WTC11 (cell line): ENCODE measurements around the gene TAMALIN. TPM values are rescaled to one million over a fixed set of nuclear protein-coding genes. Genes with fewer than 3 reads are reported as not detected.

Experiments
- ATAC-seq: fragments of 200-7000 bp; cut with Tn5 transposase; 2 replicates; pipeline ENCODE4 v1.10.0; 2021; ENCODE audit warnings: mild to moderate bottlenecking, moderate library complexity
- CTCF ChIA-PET: fragments of 300-600 bp; sonication (Branson Sonifier 250); formaldehyde crosslinking; loops from one replicate; lab custom pipeline; 2021; ENCODE audit warnings: antibody characterized with exemption; lab: Charles Lee
- POLR2A ChIA-PET: fragments of 350-600 bp; sonication (Branson Sonifier 250); formaldehyde crosslinking; loops from one replicate; lab custom pipeline; 2021; ENCODE audit warnings: antibody characterized with exemption; lab: Charles Lee
- DNase-seq: peaks from one replicate; pipeline ENCODE4 v3.0.0; 2021; ENCODE audit warnings: low spot score
- H3K27ac Mint-ChIP-seq: 2 replicates; pipeline ENCODE4 v1.8.0; 2021; ENCODE audit warnings: mixed read lengths
- H3K27me3 Mint-ChIP-seq: 2 replicates; pipeline ENCODE4 v1.8.0; 2021; ENCODE audit warnings: low read depth, mild to moderate bottlenecking, moderate library complexity, mixed read lengths
- H3K36me3 Mint-ChIP-seq: 2 replicates; pipeline ENCODE4 v1.8.0; 2021; ENCODE audit warnings: mixed read lengths
- H3K4me1 Mint-ChIP-seq: 2 replicates; pipeline ENCODE4 v1.8.0; 2022; ENCODE audit warnings: mixed read lengths
- H3K4me3 Mint-ChIP-seq: 2 replicates; pipeline ENCODE4 v1.8.0; 2021; ENCODE audit warnings: mild to moderate bottlenecking, moderate library complexity, mixed read lengths
- H3K9me3 Mint-ChIP-seq: 2 replicates; pipeline ENCODE4 v1.8.0; 2021; ENCODE audit warnings: mixed read lengths
- ESRRA ChIP-seq: sonication (generic); formaldehyde crosslinking; IDR thresholded peaks from 2 replicates; pipeline ENCODE4 v1.8.1; 2022; ENCODE audit warnings: mild to moderate bottlenecking, missing genetic modification reagents, borderline replicate concordance
- FOXJ3 ChIP-seq: sonication (generic); formaldehyde crosslinking; IDR thresholded peaks from 2 replicates; pipeline ENCODE4 v1.9.0; 2021; ENCODE audit warnings: missing genetic modification reagents, mild to moderate bottlenecking, borderline replicate concordance
- FOXP1 ChIP-seq: sonication (generic); formaldehyde crosslinking; IDR thresholded peaks from 2 replicates; pipeline ENCODE4 v1.8.0; 2022; ENCODE audit warnings: missing genetic modification reagents, mild to moderate bottlenecking, moderate library complexity, borderline replicate concordance
- GTF2I ChIP-seq: fragments of 250-450 bp; sonication (Bioruptor Pico); conservative IDR thresholded peaks from 2 replicates; pipeline ENCODE4 v1.4.0; 2021; ENCODE audit warnings: mild to moderate bottlenecking
- KAT7 ChIP-seq: sonication (generic); formaldehyde crosslinking; IDR thresholded peaks from 2 replicates; pipeline ENCODE4 v1.8.1; 2023; ENCODE audit warnings: missing genetic modification reagents, mild to moderate bottlenecking, borderline replicate concordance
- MYBL2 ChIP-seq: sonication (generic); formaldehyde crosslinking; IDR thresholded peaks from 2 replicates; pipeline ENCODE4 v1.8.1; 2023; ENCODE audit warnings: mild to moderate bottlenecking, moderate library complexity, missing genetic modification reagents
- NFE2L1 ChIP-seq: sonication (generic); formaldehyde crosslinking; IDR thresholded peaks from 2 replicates; pipeline ENCODE4 v1.8.1; 2023; ENCODE audit warnings: missing genetic modification reagents
- OVOL2 ChIP-seq: fragments of 250-450 bp; sonication (Bioruptor Pico); IDR thresholded peaks from 2 replicates; pipeline ENCODE4 v1.9.0; 2021; ENCODE audit warnings: mild to moderate bottlenecking, borderline replicate concordance
- STAT6 ChIP-seq: sonication (generic); formaldehyde crosslinking; conservative IDR thresholded peaks from 2 replicates; pipeline ENCODE4 v1.8.1; 2023; ENCODE audit warnings: mild to moderate bottlenecking, low read depth, missing genetic modification reagents, moderate library complexity
- TCF7 ChIP-seq: sonication (generic); formaldehyde crosslinking; IDR thresholded peaks from 2 replicates; pipeline ENCODE4 v1.8.0; 2022; ENCODE audit warnings: mild to moderate bottlenecking, low read depth, missing genetic modification reagents, moderate library complexity
- TEAD4 ChIP-seq: sonication (generic); formaldehyde crosslinking; IDR thresholded peaks from 2 replicates; pipeline ENCODE4 v1.8.0; 2022; ENCODE audit warnings: mild to moderate bottlenecking, missing genetic modification reagents
- ZBTB43 ChIP-seq: sonication (generic); formaldehyde crosslinking; IDR thresholded peaks from 2 replicates; pipeline ENCODE4 v1.8.1; 2023; ENCODE audit warnings: mild to moderate bottlenecking, missing genetic modification reagents
- ZMAT4 ChIP-seq: fragments of 250-450 bp; sonication (Bioruptor Pico); IDR thresholded peaks from 2 replicates; pipeline ENCODE4 v1.9.0; 2021; ENCODE audit warnings: mild to moderate bottlenecking
- ZNF121 ChIP-seq: sonication (generic); formaldehyde crosslinking; IDR thresholded peaks from 2 replicates; pipeline ENCODE4 v1.8.0; 2023; ENCODE audit warnings: missing genetic modification reagents
- ZNF138 ChIP-seq: sonication (generic); formaldehyde crosslinking; conservative IDR thresholded peaks from 2 replicates; pipeline ENCODE4 v1.8.1; 2022; ENCODE audit warnings: mild to moderate bottlenecking, moderate library complexity, missing genetic modification reagents
- ZNF219 ChIP-seq: sonication (generic); formaldehyde crosslinking; IDR thresholded peaks from 2 replicates; pipeline ENCODE4 v1.8.0; 2023; ENCODE audit warnings: missing genetic modification reagents, mild to moderate bottlenecking, borderline replicate concordance
- ZNF263 ChIP-seq: sonication (generic); formaldehyde crosslinking; IDR thresholded peaks from 2 replicates; pipeline ENCODE4 v1.8.1; 2022; ENCODE audit warnings: low read depth, mild to moderate bottlenecking, moderate library complexity, missing genetic modification reagents
- ZNF281 ChIP-seq: sonication (generic); formaldehyde crosslinking; IDR thresholded peaks from 2 replicates; pipeline ENCODE4 v1.8.0; 2023; ENCODE audit warnings: mild to moderate bottlenecking, missing genetic modification reagents
- ZNF317 ChIP-seq: sonication (generic); formaldehyde crosslinking; IDR thresholded peaks from 2 replicates; pipeline ENCODE4 v1.8.1; 2023; ENCODE audit warnings: low read depth, mild to moderate bottlenecking, moderate library complexity, missing genetic modification reagents, borderline replicate concordance
- ZNF416 ChIP-seq: fragments of 250-450 bp; sonication (Bioruptor Pico); IDR thresholded peaks from 2 replicates; pipeline ENCODE4 v1.9.0; 2021; ENCODE audit warnings: mild to moderate bottlenecking, inconsistent platforms
- ZNF671 ChIP-seq: fragments of 250-450 bp; sonication (Bioruptor Pico); IDR thresholded peaks from 2 replicates; pipeline ENCODE4 v1.8.0; 2021; ENCODE audit warnings: mild to moderate bottlenecking
- ZSCAN18 ChIP-seq: fragments of 250-450 bp; sonication (Bioruptor Pico); IDR thresholded peaks from 2 replicates; pipeline ENCODE4 v2.1.2; 2022; ENCODE audit warnings: mild to moderate bottlenecking, moderate library complexity
- total RNA-seq: library from RNA; stranded (reverse); gene quantifications from 3 replicates; pipeline ENCODE4 v1.2.3, GENCODE V29; 2021
- TF ChIP-seq, protein P1 (sequence below): sonication (generic); formaldehyde crosslinking; IDR thresholded peaks from 2 replicates; pipeline ENCODE4 v1.8.0; 2023; ENCODE audit warnings: missing genetic modification reagents

The TAMALIN gene
- total RNA-seq, 1 experiment from 2014 or later = 6.1 TPM

GRCh38 chr12:51992246-51992645, 14.5 kb upstream of the TAMALIN start (continued):
- TF ChIP-seq STAT6 (CRISPR knock-in tag) (no peak), ZNF121 (CRISPR knock-in tag) (no peak), ZNF317 (CRISPR knock-in tag) (no peak), ZNF671 (no peak)

DNA sequence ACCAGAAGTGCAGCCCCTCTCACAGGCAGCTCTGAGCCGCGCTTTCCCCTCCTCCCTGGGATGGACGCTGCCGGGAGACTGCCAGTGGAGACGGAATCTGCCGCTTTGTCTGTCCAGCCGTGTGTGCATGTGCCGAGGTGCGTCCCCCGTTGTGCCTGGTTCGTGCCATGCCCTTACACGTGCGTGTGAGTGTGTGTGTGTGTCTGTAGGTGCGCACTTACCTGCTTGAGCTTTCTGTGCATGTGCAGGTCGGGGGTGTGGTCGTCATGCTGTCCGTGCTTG, 12.3 kb upstream of the TAMALIN start:
- Mint-ChIP-seq H3K9me3 (no peaks in the 10 kb centered on the region), H3K4me1 (peaks cover 3% of the 10 kb centered on the region), H3K27ac (no peak overlapping the region), H3K27me3 (no peaks in the 10 kb centered on the region), H3K36me3 (peaks cover 7% of the 10 kb centered on the region), H3K4me3 (no peak overlapping the region)
- ATAC-seq (no peak), DNase-seq (no peak)
- CTCF ChIA-PET = interaction anchor here (0.9 to 38.0 kb wide), 5 partner anchors 9 to 88 kb away, joined by 3 to 1431 read pairs (median 10); partner anchors contain the start of gene NR4A1
- TF ChIP-seq ZNF138 (CRISPR knock-in tag) (no peak), TCF7 (CRISPR knock-in tag) (0 out of 2 replicates have a peak, but pooled peaks have one; percentile 48)
- POLR2A ChIA-PET = no interaction called here

DNA sequence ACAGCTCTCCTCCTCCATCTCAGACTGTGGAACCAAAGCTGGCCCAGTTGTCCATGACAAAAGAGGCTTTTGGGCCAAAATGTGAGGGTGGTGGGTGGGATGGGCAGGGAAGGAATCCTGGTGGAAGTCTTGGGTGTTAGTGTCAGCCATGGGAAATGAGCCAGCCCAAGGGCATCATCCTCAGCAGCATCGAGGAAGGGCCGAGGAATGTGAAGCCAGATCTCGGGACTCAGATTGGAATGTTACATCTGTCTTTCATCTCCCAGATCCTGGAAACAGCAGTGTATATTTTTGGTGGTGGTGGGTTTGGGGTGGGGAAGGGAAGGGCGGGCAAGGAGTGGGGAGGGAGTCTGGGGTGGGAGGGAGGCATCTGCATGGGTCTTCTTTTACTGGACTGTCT, 11.8 kb upstream of the TAMALIN start:
- peaks cover 8% of the 10 kb centered on the region for H3K36me3 Mint-ChIP-seq
- H3K9me3 Mint-ChIP-seq = no peaks in the 10 kb centered on the region
- no peak overlapping the region for H3K27ac Mint-ChIP-seq
- ChIA-PET CTCF (interaction anchor here (0.9 to 38.0 kb wide), 4 partner anchors 9 to 87 kb away, joined by 3 to 1431 read pairs (median 30); no protein-coding TSS in a partner anchor), POLR2A (no interaction called here)
- H3K4me1 Mint-ChIP-seq = peaks cover 3% of the 10 kb centered on the region
- ATAC-seq (no peak), DNase-seq (no peak)
- no peak overlapping the region for H3K4me3 Mint-ChIP-seq
- no peak for TF ChIP-seq ESRRA
- no peak for TF ChIP-seq ZNF219 (CRISPR knock-in tag)
- no peak for TF ChIP-seq ZNF671
- TF ChIP-seq ZBTB43 (CRISPR knock-in tag) = no peak
- TF ChIP-seq ZNF281 (CRISPR knock-in tag) = no peak
- TF ChIP-seq FOXJ3 (CRISPR knock-in tag) = no peak
- H3K27me3 Mint-ChIP-seq = no peaks in the 10 kb centered on the region

- ChIA-PET POLR2A (no interaction called here), CTCF (interaction anchor here (1.5 to 38.0 kb wide), 2 partner anchors 13 to 26 kb away, joined by 5 to 1431 read pairs; no protein-coding TSS in a partner anchor)
- peaks cover 8% of the 10 kb centered on the region for H3K36me3 Mint-ChIP-seq
- ATAC-seq = no peak
- H3K27me3 Mint-ChIP-seq = no peaks in the 10 kb centered on the region
- H3K4me1 Mint-ChIP-seq = peaks cover 3% of the 10 kb centered on the region
- no peak for DNase-seq
- no peak overlapping the region for H3K27ac Mint-ChIP-seq
- H3K9me3 Mint-ChIP-seq = no peaks in the 10 kb centered on the region
- no peak overlapping the region for H3K4me3 Mint-ChIP-seq
- TF ChIP-seq, protein P1, sequence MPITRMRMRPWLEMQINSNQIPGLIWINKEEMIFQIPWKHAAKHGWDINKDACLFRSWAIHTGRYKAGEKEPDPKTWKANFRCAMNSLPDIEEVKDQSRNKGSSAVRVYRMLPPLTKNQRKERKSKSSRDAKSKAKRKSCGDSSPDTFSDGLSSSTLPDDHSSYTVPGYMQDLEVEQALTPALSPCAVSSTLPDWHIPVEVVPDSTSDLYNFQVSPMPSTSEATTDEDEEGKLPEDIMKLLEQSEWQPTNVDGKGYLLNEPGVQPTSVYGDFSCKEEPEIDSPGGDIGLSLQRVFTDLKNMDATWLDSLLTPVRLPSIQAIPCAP (CRISPR knock-in tag) = no peak
- TF ChIP-seq ZSCAN18 (CRISPR knock-in tag) = no peak
- TF ChIP-seq ZNF416 (CRISPR knock-in tag) = no peak
- TF ChIP-seq OVOL2 (CRISPR knock-in tag) = no peak
- TF ChIP-seq ZMAT4 (CRISPR knock-in tag) = no peak
- TF ChIP-seq NFE2L1 (CRISPR knock-in tag) = no peak
- TF ChIP-seq TEAD4 (CRISPR knock-in tag) = no peak
- no peak for TF ChIP-seq ZNF317 (CRISPR knock-in tag)
- no peak for TF ChIP-seq GTF2I (CRISPR knock-in tag)
- no peak for TF ChIP-seq KAT7 (CRISPR knock-in tag)
- TF ChIP-seq FOXP1 (CRISPR knock-in tag) = no peak
- TF ChIP-seq ZNF263 (CRISPR knock-in tag) = no peak
- TF ChIP-seq MYBL2 (CRISPR knock-in tag) = no peak
These were observed 9.6 kb upstream of the TAMALIN start for GRCh38 chr12:51997136-51997535.
